ENCODE data around the gene DDN.

- TF ChIP-seq CTCF (IDR thresholded peaks at IDR 0.05), result no peak
- TF ChIP-seq POLR2AphosphoS5 (IDR thresholded peaks at IDR 0.05), result no peak
- no peak for TF ChIP-seq POLR2A (IDR thresholded peaks at IDR 0.05)
Measured at GRCh38 chr12:49012739-49013138, 13.6 kb upstream of the DDN start.
